ENCODE measurements around the gene HTR2B. TPM values are rescaled to one million over a fixed set of nuclear protein-coding genes. Genes with fewer than 3 reads are reported as not detected.

Gene HTR2B
- total and polyA plus RNA-seq, 7 donors, result 0.23 to 18.3 (median 7.6) TPM; not detected in 1

DNA sequence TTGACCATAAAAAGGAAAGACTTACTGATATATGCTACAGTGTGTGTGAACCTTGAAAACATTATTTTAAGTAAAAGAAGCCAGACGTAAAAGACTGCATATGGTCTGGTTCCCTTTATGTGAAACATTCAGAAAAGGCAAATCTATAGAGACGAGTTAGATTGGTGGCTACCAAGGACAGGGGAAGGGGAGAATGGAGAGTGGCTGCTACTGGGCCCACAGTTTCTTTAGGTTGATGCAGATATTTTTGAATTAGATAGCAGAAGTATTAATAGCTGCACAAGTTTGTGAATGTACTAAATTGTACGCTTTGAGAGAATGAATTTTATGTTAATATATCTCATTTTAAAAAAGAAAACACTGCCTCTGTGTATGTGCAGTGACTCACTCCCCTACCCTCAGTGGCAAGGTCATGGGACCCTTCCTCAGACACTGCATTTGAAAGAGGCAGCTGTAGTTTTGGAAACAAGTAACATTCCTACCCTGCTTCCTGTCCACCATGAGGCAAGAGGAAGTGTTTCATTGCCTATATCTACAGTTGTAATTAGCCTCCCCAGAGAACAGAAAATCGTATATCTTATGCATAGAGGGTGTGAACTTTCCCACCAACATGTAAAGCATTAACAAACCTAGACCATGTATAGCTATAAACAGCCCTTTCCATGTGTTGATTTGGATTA is 43.8 kb upstream of the HTR2B start:
- 71 to 73% methylated on average over 4 of the region's 4 CpGs for WGBS, 2 donors
- Histone ChIP-seq H3K27ac (peak overlapping the region in 1 of 4 donors; percentile 56), H3K4me3 (no peak overlapping the region), H3K9me3 (no peaks in the 10 kb centered on the region), H3K36me3 (peaks cover 0 to 74% (median 13%) of the 10 kb centered on the region in 4 donors), H3K27me3 (no peaks in the 10 kb centered on the region), H3K4me1 (peaks cover 0 to 16% (median 0%) of the 10 kb centered on the region in 4 donors)
- intact Hi-C loops (cut with DNase I), result no loop called here
- DNase-seq, result no peak
- TF ChIP-seq POLR2AphosphoS5 (IDR thresholded peaks at IDR 0.05) (no peak), POLR2A (IDR thresholded peaks at IDR 0.05) (no peak), EP300 (IDR thresholded peaks at IDR 0.05) (no peak)
- TF ChIP-seq, protein P1, sequence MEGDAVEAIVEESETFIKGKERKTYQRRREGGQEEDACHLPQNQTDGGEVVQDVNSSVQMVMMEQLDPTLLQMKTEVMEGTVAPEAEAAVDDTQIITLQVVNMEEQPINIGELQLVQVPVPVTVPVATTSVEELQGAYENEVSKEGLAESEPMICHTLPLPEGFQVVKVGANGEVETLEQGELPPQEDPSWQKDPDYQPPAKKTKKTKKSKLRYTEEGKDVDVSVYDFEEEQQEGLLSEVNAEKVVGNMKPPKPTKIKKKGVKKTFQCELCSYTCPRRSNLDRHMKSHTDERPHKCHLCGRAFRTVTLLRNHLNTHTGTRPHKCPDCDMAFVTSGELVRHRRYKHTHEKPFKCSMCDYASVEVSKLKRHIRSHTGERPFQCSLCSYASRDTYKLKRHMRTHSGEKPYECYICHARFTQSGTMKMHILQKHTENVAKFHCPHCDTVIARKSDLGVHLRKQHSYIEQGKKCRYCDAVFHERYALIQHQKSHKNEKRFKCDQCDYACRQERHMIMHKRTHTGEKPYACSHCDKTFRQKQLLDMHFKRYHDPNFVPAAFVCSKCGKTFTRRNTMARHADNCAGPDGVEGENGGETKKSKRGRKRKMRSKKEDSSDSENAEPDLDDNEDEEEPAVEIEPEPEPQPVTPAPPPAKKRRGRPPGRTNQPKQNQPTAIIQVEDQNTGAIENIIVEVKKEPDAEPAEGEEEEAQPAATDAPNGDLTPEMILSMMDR (IDR thresholded peaks at IDR 0.05), result no peak

DNA sequence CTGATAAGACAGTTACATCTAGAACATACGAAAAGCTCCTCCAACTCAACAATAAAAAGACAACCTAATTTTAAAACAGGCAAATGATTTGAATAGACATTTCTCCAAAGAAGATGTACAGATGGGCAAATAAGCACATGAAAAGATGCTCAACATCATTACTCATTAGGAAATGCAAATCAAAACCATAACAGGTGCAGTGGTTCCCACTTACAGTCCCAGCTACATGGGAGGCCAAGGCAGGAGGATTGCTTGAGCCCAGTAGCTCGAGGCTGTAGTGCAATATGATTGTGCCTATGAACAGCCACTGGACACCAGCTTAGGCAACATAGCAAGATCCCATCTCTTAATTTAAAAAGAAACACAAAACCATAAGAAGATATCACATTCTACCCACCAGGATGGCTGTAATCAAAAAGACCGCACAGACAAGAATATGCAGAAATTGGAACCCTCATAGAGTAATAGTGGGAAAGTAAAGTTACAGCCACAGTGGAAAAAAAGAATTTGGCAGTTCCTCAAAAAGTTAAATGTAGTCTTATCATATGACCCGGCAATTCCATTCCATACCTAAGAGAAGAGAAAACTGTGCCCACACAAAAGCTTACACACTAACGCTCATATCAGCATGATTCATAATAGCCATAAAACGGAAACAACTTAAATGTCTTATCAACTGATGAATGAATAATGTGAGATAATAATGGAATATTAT is 43.1 kb upstream of the HTR2B start:
- Histone ChIP-seq H3K4me1 (peaks cover 0 to 16% (median 0%) of the 10 kb centered on the region in 4 donors), H3K27me3 (no peaks in the 10 kb centered on the region), H3K4me3 (no peak overlapping the region), H3K9me3 (no peaks in the 10 kb centered on the region), H3K27ac (peak overlapping the region in 1 of 4 donors; percentile 56), H3K36me3 (peaks cover 0 to 68% (median 12%) of the 10 kb centered on the region in 4 donors)
- DNase-seq, result no peak
- no peak for TF ChIP-seq POLR2AphosphoS5 (IDR thresholded peaks at IDR 0.05)
- no peak for TF ChIP-seq POLR2A (IDR thresholded peaks at IDR 0.05)
- TF ChIP-seq, protein P1 (IDR thresholded peaks at IDR 0.05), result no peak
- no peak for TF ChIP-seq EP300 (IDR thresholded peaks at IDR 0.05)
- WGBS, 2 donors, result 67 to 76% methylated on average over 6 of the region's 6 CpGs
- intact Hi-C loops (cut with DNase I), result no loop called here

DNA sequence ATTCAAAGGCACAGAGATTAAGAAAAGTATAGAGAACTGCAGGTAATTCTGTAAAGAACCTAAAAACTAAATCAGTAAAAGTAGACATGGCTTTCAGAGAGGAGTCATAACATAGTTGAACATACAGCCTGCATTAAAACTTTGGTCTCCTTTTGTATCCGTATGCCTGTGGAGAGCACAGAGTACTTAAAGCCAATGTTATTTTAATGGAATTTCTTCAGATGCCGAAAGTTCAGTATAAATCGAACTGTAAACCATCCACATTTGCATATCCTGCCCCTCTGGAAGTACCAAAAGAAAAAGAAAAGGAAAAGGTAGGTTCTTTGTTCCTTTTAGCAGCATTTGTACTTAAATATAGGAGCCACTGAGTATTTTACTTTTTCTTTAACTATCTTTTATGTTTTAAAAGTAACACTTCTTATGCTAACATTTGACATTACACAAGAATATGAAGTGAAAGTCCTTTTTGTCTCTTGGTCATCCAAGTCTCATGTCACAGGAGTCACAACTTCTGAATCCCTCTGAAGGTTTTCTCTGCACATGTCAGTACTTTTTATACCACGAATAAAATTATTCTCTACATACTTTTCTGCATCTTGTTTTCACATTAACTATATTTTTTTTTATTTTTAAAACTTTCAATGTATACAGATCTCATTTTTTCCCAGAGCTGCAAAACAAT is 38.7 kb upstream of the HTR2B start:
- H3K27ac ChIP-seq, result peak overlapping the region in 3 of 4 donors; percentile 19 to 80 (median 70)
- no peak for TF ChIP-seq POLR2A (IDR thresholded peaks at IDR 0.05)
- WGBS, 2 donors, result 89 to 93% methylated on average over 4 of the region's 4 CpGs
- no peak overlapping the region for H3K4me3 ChIP-seq
- H3K9me3 ChIP-seq, result no peaks in the 10 kb centered on the region
- intact Hi-C loops (cut with DNase I), result no loop called here
- H3K4me1 ChIP-seq, result peaks cover 0 to 27% (median 18%) of the 10 kb centered on the region in 4 donors
- DNase-seq, result no peak
- H3K27me3 ChIP-seq, result no peaks in the 10 kb centered on the region
- peaks cover 0 to 45% (median 9%) of the 10 kb centered on the region in 4 donors for H3K36me3 ChIP-seq

DNA sequence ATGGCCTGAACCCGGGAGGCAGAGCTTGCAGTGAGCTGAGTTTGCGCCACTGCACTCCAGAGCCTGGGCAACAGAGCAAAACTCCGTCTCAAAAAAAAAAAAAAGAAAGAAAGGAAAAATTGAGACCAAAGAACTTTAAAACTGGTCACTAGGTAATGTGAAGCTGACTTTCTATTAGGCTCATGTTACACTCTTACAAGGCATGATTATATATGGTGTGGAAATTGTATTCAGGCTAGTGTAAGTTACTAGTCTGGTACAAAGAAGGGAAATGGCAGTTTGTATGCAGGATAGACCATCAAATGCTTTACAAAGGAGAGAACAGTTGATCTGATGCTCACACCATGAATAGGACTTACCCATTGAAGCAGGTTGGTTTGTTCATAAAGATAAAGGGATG is 38.2 kb upstream of the HTR2B start:
- peaks cover 0 to 27% (median 18%) of the 10 kb centered on the region in 4 donors for H3K4me1 ChIP-seq
- H3K27ac ChIP-seq, result peak overlapping the region in 3 of 4 donors; percentile 19 to 80 (median 70)
- H3K36me3 ChIP-seq, result peaks cover 0 to 42% (median 9%) of the 10 kb centered on the region in 4 donors
- 94 to 96% methylated on average over 3 of the region's 3 CpGs for WGBS, 2 donors
- intact Hi-C loops (cut with DNase I), result no loop called here
- TF ChIP-seq EP300 (IDR thresholded peaks at IDR 0.05) (no peak), POLR2AphosphoS5 (IDR thresholded peaks at IDR 0.05) (no peak), POLR2A (IDR thresholded peaks at IDR 0.05) (no peak)
- TF ChIP-seq, protein P1 (IDR thresholded peaks at IDR 0.05), result no peak
- H3K9me3 ChIP-seq, result no peaks in the 10 kb centered on the region
- no peaks in the 10 kb centered on the region for H3K27me3 ChIP-seq
- DNase-seq, result no peak
- no peak overlapping the region for H3K4me3 ChIP-seq

DNA sequence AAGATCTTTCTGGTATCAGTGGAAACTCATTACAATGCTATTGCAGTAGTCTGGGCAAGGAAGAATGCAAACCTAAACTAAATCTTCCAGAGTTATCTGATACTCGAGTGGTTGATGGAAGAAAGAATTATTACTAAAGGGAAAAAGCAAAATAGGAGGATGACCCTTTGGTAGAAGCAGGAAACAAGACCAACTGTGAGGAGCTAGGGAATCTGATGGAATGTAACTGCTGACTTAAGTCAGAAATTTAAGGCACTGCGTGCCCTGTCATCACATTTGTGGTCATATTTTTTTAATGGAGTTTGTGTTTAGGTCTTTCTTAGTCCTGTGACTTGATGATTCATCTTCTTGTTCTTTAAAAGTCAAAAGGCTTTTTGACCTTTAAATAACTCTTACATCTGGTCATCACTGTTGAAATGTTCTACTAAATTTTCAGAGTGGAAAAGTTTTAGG is 37.1 kb upstream of the HTR2B start:
- peak; percentile 7 to 53 (median 21) for TF ChIP-seq POLR2AphosphoS5 (IDR thresholded peaks at IDR 0.05)
- TF ChIP-seq, protein P1 (IDR thresholded peaks at IDR 0.05), result no peak
- TF ChIP-seq POLR2A (IDR thresholded peaks at IDR 0.05), result no peak
- peak in 1 of 4 donors; percentile 37 for TF ChIP-seq EP300 (IDR thresholded peaks at IDR 0.05)
- Histone ChIP-seq H3K36me3 (peaks cover 0 to 31% (median 4%) of the 10 kb centered on the region in 4 donors), H3K27me3 (no peaks in the 10 kb centered on the region), H3K27ac (peak overlapping the region; percentile 47 to 80 (median 66)), H3K9me3 (no peaks in the 10 kb centered on the region), H3K4me1 (peaks cover 0 to 27% (median 18%) of the 10 kb centered on the region in 4 donors), H3K4me3 (no peak overlapping the region)
- 65 to 80% methylated on average over 2 of the region's 2 CpGs for WGBS, 2 donors
- intact Hi-C loops (cut with DNase I), result no loop called here
- no peak for DNase-seq
